K562 (cell line): ENCODE results near the gene ZNF680. TPM values are rescaled to one million over a fixed set of nuclear protein-coding genes. Genes with fewer than 3 reads are reported as not detected.

Experiments used
- ARID1B ChIP-seq: fragments of 450-650 bp; IDR thresholded peaks from 2 replicates; pipeline ENCODE4 v1.6.1; 2016; ENCODE audit warnings: antibody characterized with exemption, mild to moderate bottlenecking, inconsistent platforms
- BDP1 ChIP-seq: IDR thresholded peaks from 3 replicates; pipeline ENCODE4 v1.6.1; 2011; ENCODE audit not compliant: insufficient read length, insufficient read depth
- CTCF ChIP-seq, 3 experiments: IDR thresholded peaks in 2 of 3; conservative IDR thresholded peaks in 1 of 3; 2 replicates each; pipeline ENCODE4 v1.5.1; 2011 to 2012; ENCODE audit warnings: low read length in 3 of 3, mild to moderate bottlenecking in 3 of 3, control low read depth in 2 of 3, improper control_type of control experiment in 1 of 3, inconsistent platforms in 1 of 3, low read depth in 1 of 3, mixed read lengths in 1 of 3, moderate library complexity in 1 of 3; ENCODE audit not compliant: insufficient read depth in 2 of 3
- HINFP ChIP-seq: fragments of 450-650 bp; conservative IDR thresholded peaks from 2 replicates; pipeline ENCODE4 v1.6.1; 2016; ENCODE audit warnings: missing genetic modification characterization, low read depth, mild to moderate bottlenecking, control low read depth, missing compliant biosample characterization
- KLF16 ChIP-seq: IDR thresholded peaks from 2 replicates; pipeline ENCODE4 v1.6.1; 2016; ENCODE audit warnings: antibody characterized with exemption
- PATZ1 ChIP-seq: fragments of 250-450 bp; sonication (Bioruptor Pico); IDR thresholded peaks from 2 replicates; pipeline ENCODE4 v1.5.0; 2020; ENCODE audit warnings: mild to moderate bottlenecking, borderline replicate concordance
- PML ChIP-seq: IDR thresholded peaks from 2 replicates; pipeline ENCODE4 v1.6.1; 2012; ENCODE audit warnings: low read length, inconsistent platforms
- TEAD4 ChIP-seq, 2 experiments: sonication (generic) in 1 of 2; formaldehyde crosslinking in 1 of 2; IDR thresholded peaks; 2 replicates each; pipeline versions ENCODE4 v1.6.1 to v1.8.0; 2012 to 2022; ENCODE audit warnings: borderline replicate concordance in 1 of 2, inconsistent platforms in 1 of 2, low read length in 1 of 2, mild to moderate bottlenecking in 1 of 2, missing genetic modification reagents in 1 of 2
- ZBTB33 ChIP-seq: sonication (generic); formaldehyde crosslinking; IDR thresholded peaks from 2 replicates; pipeline ENCODE4 v1.8.1; 2023; ENCODE audit warnings: mild to moderate bottlenecking, missing genetic modification reagents
- ZNF165 ChIP-seq: fragments of 250-450 bp; sonication (Bioruptor Pico); IDR thresholded peaks from 2 replicates; pipeline ENCODE4 v1.4.0; 2020; ENCODE audit warnings: borderline replicate concordance
- ZNF518B ChIP-seq: fragments of 250-450 bp; sonication (Bioruptor Pico); IDR thresholded peaks from 2 replicates; pipeline ENCODE4 v1.5.0; 2021; ENCODE audit warnings: mild to moderate bottlenecking, moderate library complexity
- polyA plus RNA-seq, 8 experiments: library from polyadenylated mRNA; depleted of rRNA in 4 of 8; stranded (reverse) in 5 of 8; unstranded in 3 of 8; fragments of >200 nt; fragmentation: Nextera tagmentation in 2 of 8; fragmentation: Illumina TruSeq in 1 of 8; extraction: Ambion mirVana in 2 of 8; extraction: Trizol in 1 of 8; gene quantifications; 2 replicates each; pipeline versions ENCODE4 v1.2.1 to v1.2.3, GENCODE V29; 2011 to 2014; ENCODE audit warnings: inconsistent platforms in 1 of 8, missing spikeins in 1 of 8
- total RNA-seq, 7 experiments: library from RNA; depleted of rRNA in 6 of 7; stranded (reverse); fragments of >200 nt in 6 of 7; fragmentation: Illumina TruSeq in 2 of 7; extraction: Trizol in 2 of 7; gene quantifications; 2 replicates each; pipeline versions ENCODE4 v1.2.1 to v1.2.3, GENCODE V29; 2011 to 2021; ENCODE audit warnings: low replicate concordance in 1 of 7

ZNF680 gene
- total and polyA plus RNA-seq, 9 of the 15 experiments (the other 6 are each of a cell fraction or from before 2014, with no cell fraction given) = 7.0 to 25.0 (median 12.0) TPM

GRCh38 chr7:64562626-64563278 is at the start of gene ZNF680 (continued):
- TF ChIP-seq PATZ1 (CRISPR knock-in tag) = peak; percentile 11; the same call in 1 of the 2 replicates
- no peak for TF ChIP-seq BDP1
- no peak for TF ChIP-seq ZNF518B (CRISPR knock-in tag)
- TF ChIP-seq HINFP = no peak
- peak; percentile 90 for TF ChIP-seq KLF16
- TF ChIP-seq ARID1B = no peak
- no peak for TF ChIP-seq ZBTB33
- no peak for TF ChIP-seq ZNF165
- peak; percentile 77; the same call in 1 of the 2 replicates for TF ChIP-seq PML
- TF ChIP-seq CTCF (IDR thresholded peaks at IDR 0.05 in 2 of 3, conservative IDR thresholded peaks at IDR 0.05 in 1 of 3; ENCODE audit: insufficient read depth in 2 of 3, low read depth in 1 of 3, low read length in 3 of 3) = no peak
- TF ChIP-seq TEAD4 (IDR thresholded peaks at IDR 0.05; ENCODE audit: low read length) = peak; percentile 5; the same call in 1 of the 2 replicates
- no peak for TF ChIP-seq TEAD4 (CRISPR knock-in tag; IDR thresholded peaks at IDR 0.05; ENCODE audit: borderline replicate concordance)
